Fibroblast of skin of scalp (primary cell): ENCODE data around the gene HNRNPC.
"Not testable (repeated sequence)": the region's sequence is repeated elsewhere in the genome, so short reads cannot be mapped to it uniquely, and the experiment has no call there.

Experiments
- DNase-seq: peaks from one replicate; pipeline ENCODE4 v3.0.0-alpha.2; 2013

HNRNPC gene

GRCh38 chr14:21244544-21244943 lies 24.7 kb downstream of the HNRNPC start:
- DNase-seq, result no peak

GRCh38 chr14:21241218-21241819 lies 27.9 kb downstream of the HNRNPC start:
- peak; percentile 56 for DNase-seq

- DNase-seq, result no peak
These were observed 28.8 kb downstream of the HNRNPC start for GRCh38 chr14:21240417-21240816.

- no peak for DNase-seq
These were observed 30.3 kb downstream of the HNRNPC start for GRCh38 chr14:21238823-21239518.

GRCh38 chr14:21236948-21237797 lies 32.1 kb downstream of the HNRNPC start:
- DNase-seq, result no peak

- DNase-seq, result no peak
These were observed 35.1 kb downstream of the HNRNPC start for GRCh38 chr14:21234112-21234511.

GRCh38 chr14:21233457-21234076 lies 35.7 kb downstream of the HNRNPC start:
- no peak for DNase-seq

- no peak for DNase-seq
These were observed 38.1 kb downstream of the HNRNPC start for GRCh38 chr14:21231020-21231652.

GRCh38 chr14:21229821-21230220 lies 39.4 kb downstream of the HNRNPC start:
- DNase-seq, result no peak

- no peak for DNase-seq
These were observed 41.3 kb downstream of the HNRNPC start for GRCh38 chr14:21227981-21228380.

- DNase-seq, result no peak
These were observed 42.1 kb downstream of the HNRNPC start for GRCh38 chr14:21227150-21227549.

GRCh38 chr14:21226467-21226866 lies 42.8 kb downstream of the HNRNPC start:
- no peak for DNase-seq

GRCh38 chr14:21225164-21225563 lies 44.1 kb downstream of the HNRNPC start:
- not testable (repeated sequence) for DNase-seq

GRCh38 chr14:21220874-21221477 lies 48.3 kb downstream of the HNRNPC start:
- peak; percentile 24 for DNase-seq

- DNase-seq, result no peak
These were observed 49.6 kb downstream of the HNRNPC start for GRCh38 chr14:21219561-21220111.

GRCh38 chr14:21219120-21219519 lies 50.1 kb downstream of the HNRNPC start:
- no peak for DNase-seq

- no peak for DNase-seq
These were observed 53.4 kb downstream of the HNRNPC start for GRCh38 chr14:21215879-21216251.

- DNase-seq, result no peak
These were observed 53.9 kb downstream of the HNRNPC start for GRCh38 chr14:21215130-21215878.

GRCh38 chr14:21213652-21214051 lies 55.6 kb downstream of the HNRNPC start:
- DNase-seq, result no peak

- DNase-seq, result not testable (repeated sequence)
These were observed 56.4 kb downstream of the HNRNPC start for GRCh38 chr14:21212824-21213223.

GRCh38 chr14:21211509-21211908 lies 57.7 kb downstream of the HNRNPC start:
- DNase-seq, result no peak
